ENCODE measurements around the gene CCSER1. TPM values are rescaled to one million over a fixed set of nuclear protein-coding genes. Genes with fewer than 3 reads are reported as not detected.

CCSER1 gene
- total and polyA plus RNA-seq, 2 of the 8 experiments (the other 6 are each of a cell fraction or from before 2014, with no cell fraction given) = 0.26 to 0.84 TPM

- no peak for TF ChIP-seq EP300 (IDR thresholded peaks at IDR 0.05; ENCODE audit: borderline replicate concordance in 1 of 2, low read depth in 2 of 2, low read length in 2 of 2)
- TF ChIP-seq, protein P1, sequence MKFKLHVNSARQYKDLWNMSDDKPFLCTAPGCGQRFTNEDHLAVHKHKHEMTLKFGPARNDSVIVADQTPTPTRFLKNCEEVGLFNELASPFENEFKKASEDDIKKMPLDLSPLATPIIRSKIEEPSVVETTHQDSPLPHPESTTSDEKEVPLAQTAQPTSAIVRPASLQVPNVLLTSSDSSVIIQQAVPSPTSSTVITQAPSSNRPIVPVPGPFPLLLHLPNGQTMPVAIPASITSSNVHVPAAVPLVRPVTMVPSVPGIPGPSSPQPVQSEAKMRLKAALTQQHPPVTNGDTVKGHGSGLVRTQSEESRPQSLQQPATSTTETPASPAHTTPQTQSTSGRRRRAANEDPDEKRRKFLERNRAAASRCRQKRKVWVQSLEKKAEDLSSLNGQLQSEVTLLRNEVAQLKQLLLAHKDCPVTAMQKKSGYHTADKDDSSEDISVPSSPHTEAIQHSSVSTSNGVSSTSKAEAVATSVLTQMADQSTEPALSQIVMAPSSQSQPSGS (IDR thresholded peaks at IDR 0.05; ENCODE audit: low read length) = no peak
- TF ChIP-seq ZNF274 (IDR thresholded peaks at IDR 0.05; ENCODE audit: borderline replicate concordance, extremely low read depth, low read length) = no peak
- no peak for TF ChIP-seq SIN3A (conservative IDR thresholded peaks at IDR 0.05 in 1 of 2, IDR thresholded peaks at IDR 0.05 in 1 of 2; ENCODE audit: low read depth in 1 of 2, low read length in 2 of 2)
- no peak for TF ChIP-seq TAF1 (IDR thresholded peaks at IDR 0.05; ENCODE audit: low read depth, low read length)
- no peak for TF ChIP-seq JUN (IDR thresholded peaks at IDR 0.05; ENCODE audit: low read depth, low read length)
These were observed 80.8 kb downstream of the CCSER1 start (continued) for GRCh38 chr4:90207887-90208454.
